Endodermal cell (in vitro differentiated cells): ENCODE measurements around the gene HSDL1. TPM values are rescaled to one million over a fixed set of nuclear protein-coding genes. Genes with fewer than 3 reads are reported as not detected.
A peak's percentile ranks its signal among the peaks of the same experiment; 100 is the strongest.

ENCODE experiments used
- DNase-seq: peaks from one replicate; pipeline ENCODE4 v3.0.0-alpha.2; 2017
- H3K27ac ChIP-seq: 2 replicates; pipeline ENCODE4 v1.5.1; 2013; ENCODE audit warnings: mild to moderate bottlenecking, low read depth, low read length, moderate library complexity
- H3K27me3 ChIP-seq: 2 replicates; pipeline ENCODE4 v1.6.1; 2013; ENCODE audit warnings: mild to moderate bottlenecking, low read length, moderate library complexity; ENCODE audit not compliant: insufficient read depth, control insufficient read depth, poor library complexity, severe bottlenecking
- H3K36me3 ChIP-seq: 2 replicates; pipeline ENCODE4 v1.7.0; 2013; ENCODE audit warnings: mild to moderate bottlenecking, low read length, moderate library complexity; ENCODE audit not compliant: control insufficient read depth, insufficient read depth
- H3K4me1 ChIP-seq: one replicate; pipeline ENCODE4 v1.7.0; 2013; ENCODE audit warnings: low read length; ENCODE audit not compliant: control insufficient read depth, insufficient read depth
- H3K4me3 ChIP-seq: 2 replicates; pipeline ENCODE4 v1.5.1; 2013; ENCODE audit warnings: mild to moderate bottlenecking, low read length, moderate library complexity
- H3K9ac ChIP-seq: 2 replicates; pipeline ENCODE4 v1.6.1; 2013; ENCODE audit warnings: mild to moderate bottlenecking, low read length, moderate library complexity; ENCODE audit not compliant: poor library complexity, severe bottlenecking; ENCODE audit errors: extremely low read depth
- H3K9me3 ChIP-seq: 2 replicates; pipeline ENCODE4 v1.6.1; 2013; ENCODE audit warnings: mild to moderate bottlenecking, low read length, moderate library complexity; ENCODE audit not compliant: control insufficient read depth
- H3K27ac Mint-ChIP-seq: 2 replicates; pipeline ENCODE4 v1.8.0; 2020; ENCODE audit warnings: mixed read lengths
- H3K27me3 Mint-ChIP-seq: 2 replicates; pipeline ENCODE4 v1.8.0; 2021; ENCODE audit warnings: mild to moderate bottlenecking, mixed read lengths; ENCODE audit not compliant: insufficient read depth
- H3K36me3 Mint-ChIP-seq: 2 replicates; pipeline ENCODE4 v1.8.0; 2020; ENCODE audit warnings: low read depth, mixed read lengths
- H3K4me1 Mint-ChIP-seq: 2 replicates; pipeline ENCODE4 v1.8.0; 2020; ENCODE audit warnings: mixed read lengths
- H3K4me3 Mint-ChIP-seq: 2 replicates; pipeline ENCODE4 v1.8.0; 2020; ENCODE audit warnings: mild to moderate bottlenecking, moderate library complexity, mixed read lengths
- H3K9me3 Mint-ChIP-seq: 2 replicates; pipeline ENCODE4 v1.8.0; 2020; ENCODE audit warnings: mild to moderate bottlenecking, mixed read lengths
- WGBS, 2 experiments: methylation state at CpG; one replicate each; pipeline versions ENCODE4 v1.1.5 to v1.1.7; 2013; ENCODE audit warnings: missing lambda C conversion rate in 2 of 2, mixed read lengths in 1 of 2; ENCODE audit not compliant: insufficient coverage in 1 of 2, insufficient read length in 1 of 2; 5-methylcytosine and 5-hydroxymethylcytosine counted together
- total RNA-seq, 2 donors: library from RNA; stranded (reverse); fragmentation: NEBNext Ultra II Directional in 1 of 2; extraction: Animal tissue kit (Norgen Biotek cat#: 25700) in 1 of 2; gene quantifications; 2 replicates in 1 of 2; 3 replicates in 1 of 2; pipeline ENCODE4 v1.2.1, GENCODE V29; 2021
- TF ChIP-seq, protein P1 (sequence below): fragments of 200-600 bp; sonication (generic); conservative IDR thresholded peaks from 2 replicates; pipeline ENCODE4 v1.5.0; 2021; ENCODE audit warnings: antibody characterized with exemption, mild to moderate bottlenecking

The HSDL1 gene
- total RNA-seq, 2 donors from 2014 or later = 49.5 to 68.3 TPM

- DNase-seq = no peak
- Histone ChIP-seq H3K27me3 (peaks cover 8% of the 10 kb centered on the region), H3K36me3 (peaks cover 3% of the 10 kb centered on the region), H3K27ac (no peak overlapping the region), H3K9me3 (peaks cover 12% of the 10 kb centered on the region), H3K9ac (no peak overlapping the region), H3K4me3 (no peak overlapping the region), H3K4me1 (peaks cover 12% of the 10 kb centered on the region)
- WGBS, 2 experiments = 81 to 87% methylated on average over 8 to 13 of the region's 13 CpGs
- peaks cover 7% of the 10 kb centered on the region for H3K27me3 Mint-ChIP-seq
- H3K9me3 Mint-ChIP-seq = peaks cover 2% of the 10 kb centered on the region
- TF ChIP-seq, protein P1, sequence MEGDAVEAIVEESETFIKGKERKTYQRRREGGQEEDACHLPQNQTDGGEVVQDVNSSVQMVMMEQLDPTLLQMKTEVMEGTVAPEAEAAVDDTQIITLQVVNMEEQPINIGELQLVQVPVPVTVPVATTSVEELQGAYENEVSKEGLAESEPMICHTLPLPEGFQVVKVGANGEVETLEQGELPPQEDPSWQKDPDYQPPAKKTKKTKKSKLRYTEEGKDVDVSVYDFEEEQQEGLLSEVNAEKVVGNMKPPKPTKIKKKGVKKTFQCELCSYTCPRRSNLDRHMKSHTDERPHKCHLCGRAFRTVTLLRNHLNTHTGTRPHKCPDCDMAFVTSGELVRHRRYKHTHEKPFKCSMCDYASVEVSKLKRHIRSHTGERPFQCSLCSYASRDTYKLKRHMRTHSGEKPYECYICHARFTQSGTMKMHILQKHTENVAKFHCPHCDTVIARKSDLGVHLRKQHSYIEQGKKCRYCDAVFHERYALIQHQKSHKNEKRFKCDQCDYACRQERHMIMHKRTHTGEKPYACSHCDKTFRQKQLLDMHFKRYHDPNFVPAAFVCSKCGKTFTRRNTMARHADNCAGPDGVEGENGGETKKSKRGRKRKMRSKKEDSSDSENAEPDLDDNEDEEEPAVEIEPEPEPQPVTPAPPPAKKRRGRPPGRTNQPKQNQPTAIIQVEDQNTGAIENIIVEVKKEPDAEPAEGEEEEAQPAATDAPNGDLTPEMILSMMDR = peak; percentile 71
- H3K4me1 Mint-ChIP-seq = peaks cover 35% of the 10 kb centered on the region
- no peak overlapping the region for H3K4me3 Mint-ChIP-seq
- H3K27ac Mint-ChIP-seq = peak overlapping the region; percentile 75
- H3K36me3 Mint-ChIP-seq = peaks cover 11% of the 10 kb centered on the region
These were observed 3.8 kb downstream of the HSDL1 start for GRCh38 chr16:84141143-84141670.

- Histone ChIP-seq H3K27ac (no peak overlapping the region), H3K4me3 (no peak overlapping the region), H3K9me3 (peaks cover 12% of the 10 kb centered on the region), H3K36me3 (peaks cover 3% of the 10 kb centered on the region), H3K4me1 (peaks cover 12% of the 10 kb centered on the region), H3K27me3 (no peaks in the 10 kb centered on the region), H3K9ac (no peak overlapping the region)
- H3K9me3 Mint-ChIP-seq = peaks cover 2% of the 10 kb centered on the region
- no peak overlapping the region for H3K4me3 Mint-ChIP-seq
- H3K36me3 Mint-ChIP-seq = peaks cover 13% of the 10 kb centered on the region
- WGBS, 2 experiments = 91 to 94% methylated on average over 4 to 6 of the region's 6 CpGs
- no peaks in the 10 kb centered on the region for H3K27me3 Mint-ChIP-seq
- TF ChIP-seq, protein P1 = no peak
- H3K4me1 Mint-ChIP-seq = peaks cover 36% of the 10 kb centered on the region
- peak overlapping the region; percentile 64 for H3K27ac Mint-ChIP-seq
- DNase-seq = no peak
These were observed 5.2 kb downstream of the HSDL1 start for GRCh38 chr16:84139628-84140258.

DNA sequence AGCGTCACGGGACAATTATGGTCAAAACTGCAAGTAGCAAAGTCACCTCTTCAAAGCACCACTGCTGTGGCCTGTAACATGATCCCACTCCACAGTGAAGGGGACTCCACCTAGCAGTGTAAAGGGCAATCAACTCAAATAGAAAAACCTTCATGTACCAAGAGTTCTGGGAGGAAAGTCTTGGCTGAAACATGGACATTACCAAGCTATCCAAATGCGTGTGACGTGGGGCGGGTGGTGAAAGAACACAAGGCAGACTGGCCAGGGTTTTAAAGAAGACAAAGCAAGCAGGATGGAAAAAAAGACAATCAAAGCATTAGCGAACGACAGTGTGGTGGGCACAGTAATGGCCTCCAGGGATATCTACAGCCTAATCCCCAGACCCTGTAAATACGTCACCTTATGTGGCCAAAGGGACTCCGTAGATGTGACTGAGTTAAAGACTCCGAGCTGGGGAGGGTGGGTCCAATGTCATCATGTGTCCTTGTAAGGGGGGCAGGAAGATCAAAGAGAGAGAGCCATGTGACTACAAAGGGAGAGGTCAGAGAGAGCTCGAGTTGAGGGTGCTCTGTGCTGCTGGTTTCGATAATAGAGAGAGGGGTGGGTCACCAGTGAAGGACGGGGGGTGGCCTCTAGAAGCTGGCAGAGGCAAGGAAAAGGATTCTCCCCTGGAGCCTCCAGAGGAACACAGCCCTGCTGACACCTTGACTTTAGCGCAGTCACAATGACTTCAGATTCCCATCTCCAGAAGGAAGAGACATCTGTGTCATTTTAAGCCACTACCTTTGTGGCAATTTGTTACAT is 6.0 kb downstream of the HSDL1 start:
- H3K27ac ChIP-seq = peak overlapping the region; percentile 77

More for the DNA sequence above, 6.0 kb downstream of the HSDL1 start:
- peaks cover 12% of the 10 kb centered on the region for H3K9me3 ChIP-seq
- TF ChIP-seq, protein P1 = no peak
- peak overlapping the region; percentile 29 for H3K27ac Mint-ChIP-seq
- H3K4me1 ChIP-seq = peaks cover 12% of the 10 kb centered on the region
- H3K4me3 ChIP-seq = no peak overlapping the region
- peaks cover 6% of the 10 kb centered on the region for H3K36me3 ChIP-seq
- no peak overlapping the region for H3K9ac ChIP-seq
- no peaks in the 10 kb centered on the region for H3K27me3 ChIP-seq
- peaks cover 2% of the 10 kb centered on the region for H3K9me3 Mint-ChIP-seq
- H3K36me3 Mint-ChIP-seq = peaks cover 15% of the 10 kb centered on the region
- WGBS, 2 experiments = 65 to 75% methylated on average over 8 to 14 of the region's 14 CpGs
- peaks cover 36% of the 10 kb centered on the region for H3K4me1 Mint-ChIP-seq
- no peaks in the 10 kb centered on the region for H3K27me3 Mint-ChIP-seq
- H3K4me3 Mint-ChIP-seq = no peak overlapping the region
- DNase-seq = no peak
